Epithelial cell of proximal tubule (primary cell): Measurements from ENCODE around the gene NTM. TPM values are rescaled to one million over a fixed set of nuclear protein-coding genes. Genes with fewer than 3 reads are reported as not detected.

ENCODE experiments used
- DNase-seq: peaks from one replicate; pipeline ENCODE4 v3.0.0-alpha.2; 2011; ENCODE audit warnings: low read depth
- H3K4me3 ChIP-seq: 2 replicates; pipeline ENCODE4 v1.5.1; 2011; ENCODE audit warnings: low read depth, mild to moderate bottlenecking, low read length
- CTCF ChIP-seq: conservative IDR thresholded peaks from 2 replicates; pipeline ENCODE4 v1.5.1; 2012; ENCODE audit warnings: low read depth, mild to moderate bottlenecking, low read length
- total RNA-seq: library from RNA; depleted of rRNA; stranded (reverse); fragments of >200 nt; gene quantifications from 2 replicates; pipeline ENCODE4 v1.2.3, GENCODE V29; 2015

The NTM gene
- total RNA-seq, 1 donor from 2014 or later, result 5.3 TPM

- no peak for DNase-seq
- TF ChIP-seq CTCF, result no peak
Measured at GRCh38 chr11:131373095-131373725, 2.8 kb downstream of the NTM start.

GRCh38 chr11:131373756-131374155 is 3.3 kb downstream of the NTM start:
- H3K4me3 ChIP-seq, result no peak overlapping the region

More at GRCh38 chr11:131373095-131373725, 2.8 kb downstream of the NTM start:
- no peak overlapping the region for H3K4me3 ChIP-seq

GRCh38 chr11:131375421-131375820 is 5.0 kb downstream of the NTM start:
- H3K4me3 ChIP-seq, result no peak overlapping the region
- no peak for DNase-seq
- TF ChIP-seq CTCF, result no peak

More at GRCh38 chr11:131373756-131374155, 3.3 kb downstream of the NTM start:
- DNase-seq, result no peak
- TF ChIP-seq CTCF, result no peak

GRCh38 chr11:131375915-131376314 is 5.5 kb downstream of the NTM start:
- DNase-seq, result no peak
- H3K4me3 ChIP-seq, result no peak overlapping the region
- no peak for TF ChIP-seq CTCF

- TF ChIP-seq CTCF, result no peak
- DNase-seq, result no peak
- no peak overlapping the region for H3K4me3 ChIP-seq
Measured at GRCh38 chr11:131378931-131379330, 8.5 kb downstream of the NTM start.

GRCh38 chr11:131385763-131386390 is 15.5 kb downstream of the NTM start:
- H3K4me3 ChIP-seq, result no peak overlapping the region
- DNase-seq, result no peak
- no peak for TF ChIP-seq CTCF

GRCh38 chr11:131386408-131386807 is 16.0 kb downstream of the NTM start:
- no peak for DNase-seq
- H3K4me3 ChIP-seq, result no peak overlapping the region
- TF ChIP-seq CTCF, result no peak
